ENCODE data around the gene RGS13.
A peak's percentile ranks its signal among the peaks of the same experiment; 100 is the strongest.

The RGS13 gene, protein sequence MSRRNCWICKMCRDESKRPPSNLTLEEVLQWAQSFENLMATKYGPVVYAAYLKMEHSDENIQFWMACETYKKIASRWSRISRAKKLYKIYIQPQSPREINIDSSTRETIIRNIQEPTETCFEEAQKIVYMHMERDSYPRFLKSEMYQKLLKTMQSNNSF

DNA sequence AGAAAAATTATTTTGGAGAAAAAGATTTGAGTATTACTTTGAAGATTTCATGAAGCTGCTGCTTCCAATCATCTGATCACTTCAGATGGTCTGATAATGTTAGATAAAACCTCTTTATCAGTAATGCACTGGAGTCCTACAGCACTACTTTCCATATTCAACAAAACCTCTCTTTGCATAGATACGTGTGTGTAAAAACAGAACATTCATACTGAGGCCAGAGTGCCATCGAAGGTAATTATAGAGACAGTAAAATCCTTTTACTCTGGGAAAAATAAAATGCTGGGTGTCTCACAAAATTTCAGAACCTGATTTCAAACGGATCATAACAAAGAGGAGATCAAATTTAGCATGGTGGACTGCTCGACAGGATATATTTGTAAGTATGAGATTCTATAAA, at the start of gene RGS13:
Gene RGS13, plus strand, starts transcription at position 209 of the 400 bp plus-strand sequence. CDS start 8,188 bp downstream, outside the sequence.
- DNase-seq = no peak

DNA sequence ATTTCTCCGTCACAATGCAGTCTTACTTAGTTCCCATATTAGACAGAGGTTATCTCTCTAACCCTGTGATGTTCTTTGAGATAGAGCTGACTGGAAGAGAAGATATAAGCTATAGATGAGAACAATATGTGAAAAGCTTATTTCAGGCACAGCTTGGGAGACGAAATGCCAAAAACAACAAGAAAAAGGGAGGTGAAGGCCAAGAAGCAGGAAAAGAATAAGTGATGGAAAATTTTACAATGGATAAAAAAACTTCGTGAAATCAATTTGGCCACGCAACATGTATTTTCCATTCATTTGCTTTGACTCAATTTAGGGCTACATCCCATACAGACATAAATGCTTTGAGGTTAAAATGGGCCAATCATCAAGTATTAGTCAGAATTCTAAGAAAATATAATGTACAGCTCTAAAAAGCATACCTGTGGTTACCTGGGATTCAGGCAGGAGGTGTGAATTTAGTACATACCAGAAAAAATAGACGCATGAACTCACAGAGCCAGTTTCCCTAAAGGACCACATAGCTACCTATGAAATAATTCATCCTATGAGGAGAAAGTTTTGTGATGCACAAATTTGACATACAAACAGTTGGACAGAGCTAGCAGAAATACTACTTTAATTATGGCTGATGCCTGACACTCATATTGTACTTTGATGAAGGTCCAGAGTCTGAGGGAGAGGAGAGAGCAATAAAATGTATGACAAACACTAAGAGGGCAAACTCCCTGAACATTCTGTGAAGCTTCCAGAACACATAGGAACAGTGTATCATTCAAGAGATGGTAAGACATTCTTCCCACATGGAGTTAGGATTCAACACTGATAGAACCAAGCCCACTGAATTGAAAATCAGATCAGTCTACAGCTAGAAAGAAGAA, 48.3 kb upstream of the RGS13 start:
- no peak for DNase-seq

DNA sequence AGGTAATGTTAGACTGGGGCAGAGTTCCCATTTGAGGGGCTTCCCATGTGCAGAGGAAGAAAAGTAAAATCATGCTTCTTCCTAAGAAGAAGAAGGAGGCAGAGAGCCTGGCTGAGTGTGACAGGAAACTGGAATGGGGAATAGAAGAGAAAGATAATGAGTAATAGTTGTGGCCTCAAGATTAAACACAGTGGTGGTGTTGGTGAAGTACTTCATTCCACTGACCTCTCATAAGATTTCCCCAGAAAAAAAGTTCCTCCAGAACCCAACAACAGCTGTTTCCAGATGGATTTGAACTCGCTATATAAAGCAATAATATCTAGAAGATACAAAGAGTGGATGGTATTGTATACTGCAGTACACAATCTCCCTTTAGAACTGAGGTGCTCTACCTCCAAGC, 47.4 kb upstream of the RGS13 start:
- no peak for DNase-seq

DNA sequence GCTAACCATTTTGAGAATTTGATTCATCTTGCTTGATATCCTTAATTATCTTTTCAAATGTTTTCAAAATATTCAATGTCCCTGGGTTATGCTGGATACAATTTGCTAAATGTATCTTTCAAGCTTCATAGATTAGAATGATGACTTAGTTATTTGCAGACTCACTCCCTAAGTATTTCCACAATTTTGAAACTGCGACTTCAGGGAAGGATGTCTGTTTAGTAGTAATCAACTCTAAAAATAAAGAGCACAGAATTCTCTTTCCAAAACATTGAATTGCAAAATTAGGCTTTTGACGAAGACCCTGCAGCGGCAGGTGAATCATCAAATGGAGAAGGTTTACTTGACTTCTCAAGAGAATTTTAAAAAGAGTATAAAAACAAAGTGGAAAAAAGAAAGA, 46.1 kb upstream of the RGS13 start:
- DNase-seq = no peak

DNA sequence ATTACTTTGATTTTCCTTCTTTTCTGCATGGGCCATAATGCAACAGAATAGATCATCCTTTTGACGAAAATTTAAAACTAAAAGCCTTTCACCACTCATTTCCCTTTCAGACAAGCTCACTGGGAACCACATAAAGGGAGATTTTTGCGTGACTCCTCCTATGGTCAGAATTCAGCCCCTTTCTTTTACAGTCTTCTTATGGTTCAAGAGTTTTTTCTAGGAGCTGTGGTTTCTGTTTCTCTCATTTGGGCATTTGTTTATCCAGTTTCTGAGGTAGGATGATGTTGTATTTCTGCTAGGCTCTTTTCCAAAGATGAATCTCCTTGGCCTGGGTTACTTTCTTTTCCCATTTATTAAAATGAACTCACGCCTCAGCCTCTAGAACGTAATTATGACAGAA, 43.4 kb upstream of the RGS13 start:
- DNase-seq = no peak

DNA sequence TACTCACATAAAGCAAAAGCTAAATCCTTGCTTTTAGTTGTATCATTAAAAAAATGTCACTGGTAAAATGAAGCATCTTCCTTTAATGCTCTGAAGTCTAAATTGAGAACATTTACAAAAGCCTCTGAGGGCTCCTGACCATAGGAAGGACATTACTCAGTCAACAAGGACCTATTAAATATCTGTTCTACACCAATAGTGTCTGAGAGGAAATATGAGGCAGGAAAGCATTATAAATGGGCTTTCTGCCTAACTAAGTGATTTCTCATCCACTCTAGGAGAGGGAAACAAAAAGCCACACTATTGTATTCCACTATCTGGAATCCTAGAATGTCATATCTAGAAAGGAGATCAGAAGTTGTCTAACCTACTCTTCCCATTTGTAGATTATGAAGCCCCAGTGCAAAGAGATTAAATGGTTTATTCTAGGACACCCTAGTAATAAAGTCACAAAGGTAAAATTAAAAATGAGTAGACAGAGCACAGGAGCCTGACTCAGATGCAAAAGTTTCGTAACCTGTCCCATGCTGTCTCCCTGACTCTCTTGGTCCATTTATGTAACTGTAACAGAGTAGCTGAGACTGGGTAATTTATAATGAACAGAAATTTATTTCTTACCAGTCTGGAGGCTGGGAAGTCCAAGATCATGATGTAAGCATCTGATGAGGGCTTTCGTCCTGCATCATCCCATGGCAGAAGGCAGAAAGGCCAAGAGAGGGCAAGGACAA, 42.8 kb upstream of the RGS13 start:
- DNase-seq = no peak

DNA sequence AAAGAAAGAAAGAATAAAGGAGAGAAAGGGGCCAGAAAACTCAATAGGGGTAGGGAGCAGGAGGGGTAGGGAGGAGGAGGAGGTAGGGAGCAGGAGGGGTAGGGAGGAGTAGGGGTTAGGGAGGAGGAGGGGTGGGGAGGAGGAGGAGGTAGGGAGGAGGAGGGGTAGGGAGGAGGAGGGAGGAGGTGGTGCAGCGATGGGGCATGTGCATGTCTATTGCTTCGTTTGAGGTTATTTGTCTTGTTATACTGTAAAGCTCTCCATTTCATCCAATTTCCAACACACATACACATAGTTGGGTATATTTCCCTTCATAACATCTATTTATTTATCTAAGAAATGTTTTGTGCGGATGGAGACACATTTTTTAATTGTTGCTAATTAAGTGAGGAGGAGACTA, 40.6 kb upstream of the RGS13 start:
- no peak for DNase-seq

DNA sequence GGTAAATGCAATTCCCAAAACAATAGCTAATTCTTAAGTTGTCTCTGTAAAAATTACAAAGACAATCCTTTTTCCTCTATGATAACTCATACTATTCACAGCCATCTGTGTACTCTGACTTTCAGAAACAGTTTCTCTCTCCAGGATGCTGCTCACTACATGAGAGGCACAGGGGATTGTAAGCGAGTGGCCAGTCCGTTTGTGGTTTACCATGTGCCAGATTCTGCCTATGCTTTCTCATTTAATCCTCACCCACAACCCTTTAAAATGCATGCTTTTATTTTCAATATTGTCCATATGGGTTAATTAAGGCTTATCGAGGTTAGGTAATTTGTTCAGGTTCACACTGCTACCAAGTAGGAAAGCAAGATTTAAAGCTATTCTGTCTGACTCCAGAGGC, 37.4 kb upstream of the RGS13 start:
- DNase-seq = no peak

DNA sequence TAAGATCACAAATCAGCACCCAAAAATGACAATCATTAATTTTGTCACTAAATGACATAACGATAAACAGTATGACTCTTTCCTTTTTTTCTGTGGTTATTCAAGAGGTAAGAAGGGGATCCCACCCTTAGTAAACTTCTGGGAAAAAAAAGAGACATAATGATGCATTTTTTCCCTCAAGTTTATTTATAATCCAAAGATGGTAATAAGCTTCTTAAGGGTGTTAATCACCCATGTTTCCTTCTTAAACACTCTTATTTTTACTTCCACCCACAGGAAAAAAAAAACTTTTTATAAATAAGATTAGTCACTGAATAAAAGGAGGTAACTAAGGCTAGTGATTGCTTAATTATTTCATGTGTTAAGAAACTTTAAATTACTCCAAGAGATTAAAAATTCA, 35.7 kb upstream of the RGS13 start:
- no peak for DNase-seq

DNA sequence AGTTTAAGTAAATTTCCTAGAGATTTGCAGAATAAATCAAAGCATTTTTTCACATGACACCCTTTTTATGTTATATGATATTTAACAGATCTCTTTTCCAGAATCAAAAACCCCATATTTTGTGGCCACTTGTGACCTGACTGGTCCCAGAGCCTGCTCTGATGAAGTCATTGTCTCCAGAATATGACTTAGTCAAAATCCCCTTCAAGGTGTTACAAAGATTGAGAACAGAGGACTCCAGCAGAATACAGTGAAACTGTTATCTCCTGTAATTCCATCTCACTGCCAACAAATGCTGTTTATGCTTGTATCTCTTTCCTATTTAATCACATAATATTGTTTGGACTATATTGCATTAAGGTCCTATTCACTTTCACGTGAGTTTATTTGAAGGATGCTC, 34.8 kb upstream of the RGS13 start:
- DNase-seq = no peak

DNA sequence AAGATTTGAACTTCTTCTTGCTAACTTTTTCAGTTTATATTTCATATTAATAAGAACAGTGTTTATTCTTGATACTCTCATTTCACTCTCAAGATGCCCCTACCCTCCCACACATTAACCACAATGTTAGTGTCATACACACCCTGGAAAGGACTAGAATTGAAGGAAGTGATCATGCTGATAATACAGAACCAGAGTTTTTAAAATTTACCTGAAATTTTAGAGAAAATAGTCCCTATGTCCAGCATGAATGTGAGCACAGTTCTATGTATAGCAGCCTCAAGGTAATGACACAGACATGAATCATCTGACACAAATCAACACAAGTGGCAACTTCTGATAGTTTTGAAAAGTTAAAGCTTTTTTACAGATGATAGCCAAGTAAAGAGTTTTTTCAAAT, 34.4 kb upstream of the RGS13 start:
- DNase-seq = no peak

DNA sequence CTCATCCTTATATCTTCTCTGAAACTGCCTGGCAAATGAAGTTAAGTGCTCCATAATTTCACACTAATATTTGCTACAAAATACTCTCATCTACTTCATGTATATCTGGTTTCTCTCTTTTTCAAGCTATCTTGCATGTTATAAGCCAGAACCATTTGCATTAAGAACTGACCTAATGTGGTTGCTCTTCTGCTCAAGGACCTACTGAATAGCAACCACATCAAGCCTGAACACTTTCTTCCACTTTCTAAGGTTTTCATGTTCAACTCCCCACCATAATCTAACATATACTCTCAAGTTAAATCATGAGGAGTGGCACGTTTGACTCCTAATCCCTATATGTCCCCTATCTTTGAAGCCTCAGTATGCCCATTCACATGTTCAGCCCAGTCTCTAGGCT, 33.2 kb upstream of the RGS13 start:
- no peak for DNase-seq

DNA sequence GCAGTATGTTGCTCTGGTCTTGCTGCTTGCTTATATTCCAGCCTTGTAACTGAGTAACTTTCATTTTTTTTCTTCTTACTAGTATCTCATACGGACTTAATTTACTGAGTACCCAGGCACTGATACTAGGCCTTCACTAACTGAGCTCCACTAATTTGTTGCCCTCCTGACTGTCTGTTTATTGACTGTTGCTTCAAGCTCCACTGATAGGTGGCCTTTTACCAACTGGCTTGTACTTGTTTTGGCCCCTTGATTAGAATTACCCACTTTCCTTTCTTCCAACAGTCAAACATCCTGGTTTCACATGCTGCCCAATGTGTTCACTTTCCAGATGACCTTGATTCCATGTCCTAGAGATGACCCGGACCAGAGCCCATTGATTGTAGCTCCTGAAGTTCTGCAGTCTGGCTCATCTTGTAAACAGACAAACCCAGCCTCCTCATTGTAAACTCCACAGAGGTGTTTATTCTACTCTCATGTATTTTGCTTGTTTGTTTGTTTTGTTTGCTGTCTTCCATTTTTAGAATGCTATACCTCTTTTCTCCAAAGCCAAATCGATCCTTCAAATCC, 32.6 kb upstream of the RGS13 start:
- no peak for DNase-seq

DNA sequence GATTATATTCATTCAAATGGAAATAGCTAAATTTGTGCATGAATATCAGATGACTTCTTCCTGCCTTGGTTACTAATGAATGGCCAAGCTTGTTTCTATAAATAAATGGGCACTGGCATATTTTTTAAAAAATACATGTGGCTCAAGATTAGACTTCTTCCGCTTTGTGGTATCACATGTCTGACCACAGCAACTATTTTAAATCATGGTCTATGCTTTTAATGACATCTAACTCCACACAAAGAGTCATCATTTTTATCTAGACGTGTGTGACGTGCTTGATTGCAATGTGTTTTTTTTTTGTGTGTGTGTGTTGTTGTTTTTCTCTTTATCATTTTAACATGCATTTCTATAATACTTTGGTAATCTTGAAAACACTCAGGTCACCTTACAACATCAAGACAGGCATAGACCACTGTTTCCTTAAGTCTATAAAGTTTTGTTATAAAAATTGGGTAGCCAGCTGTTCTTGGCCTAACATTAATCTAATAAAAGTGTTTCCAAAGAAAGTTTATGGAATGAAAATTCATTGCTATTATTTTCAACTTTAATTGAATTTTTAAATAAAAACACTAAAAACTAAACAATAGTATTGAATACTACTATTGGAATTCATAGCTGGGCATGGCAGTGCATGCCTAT, 30.8 kb upstream of the RGS13 start:
- no peak for DNase-seq

DNA sequence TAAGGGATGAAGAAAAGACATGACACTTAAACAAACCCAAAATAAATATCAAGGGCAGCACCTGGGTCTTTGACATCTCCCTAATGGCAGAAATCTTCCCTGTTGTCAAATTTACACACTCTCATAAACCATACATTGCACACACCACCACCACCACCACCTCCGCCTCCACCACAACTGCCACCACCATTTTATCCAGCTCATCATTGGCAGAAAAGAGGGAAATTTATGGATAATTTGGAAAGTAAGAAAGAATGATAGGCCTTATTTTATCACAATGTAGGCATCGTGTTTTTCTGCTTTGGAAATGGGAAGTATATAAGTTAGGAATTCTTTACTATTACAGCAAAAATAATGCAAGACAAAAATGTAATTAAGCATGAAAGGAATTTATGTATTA, 27.3 kb upstream of the RGS13 start:
- DNase-seq = no peak

DNA sequence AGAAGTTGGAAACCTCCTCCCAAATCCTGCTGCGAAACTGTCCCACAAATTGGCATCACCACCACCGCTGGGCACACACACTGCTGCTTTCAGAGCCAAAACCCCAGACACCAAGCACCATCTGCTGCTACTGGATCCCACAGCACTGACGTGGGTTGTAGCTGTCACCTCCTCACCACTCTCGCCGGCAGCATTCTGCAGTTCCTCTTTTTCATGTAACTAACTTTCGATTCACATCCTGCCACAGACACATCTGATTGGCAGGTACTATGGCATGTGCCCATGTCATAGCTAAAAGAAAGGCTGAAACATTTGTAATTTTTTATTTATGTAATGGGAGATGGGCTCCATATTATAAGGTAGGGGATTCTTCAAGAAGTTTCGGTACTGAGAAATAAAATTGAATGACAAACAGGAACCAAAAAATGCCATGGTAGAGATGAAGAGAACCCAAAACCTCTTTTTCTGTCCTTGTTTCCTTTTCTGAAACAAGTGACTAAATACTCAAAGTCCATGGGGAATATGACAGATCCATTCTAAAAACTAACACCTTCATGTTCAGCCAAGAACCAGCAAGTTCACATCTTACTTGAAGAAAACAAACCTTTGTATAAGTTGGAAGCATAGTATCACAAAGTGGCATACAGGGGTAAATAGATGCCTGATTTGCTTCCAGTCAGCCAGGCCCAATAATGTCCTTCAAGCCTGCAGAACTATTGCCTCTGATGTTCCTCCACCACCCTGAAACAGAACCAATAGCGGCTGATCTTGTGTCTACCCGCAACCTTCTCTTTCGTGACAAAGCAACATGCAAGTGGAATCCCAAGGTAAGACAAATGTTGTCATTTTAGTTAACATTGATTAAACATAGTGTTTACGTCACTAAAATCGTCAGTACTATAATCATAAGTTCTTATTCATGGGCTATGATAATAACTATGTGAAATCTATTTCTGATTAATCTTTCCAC, 26.6 kb upstream of the RGS13 start:
- peak; percentile 84 for DNase-seq

DNA sequence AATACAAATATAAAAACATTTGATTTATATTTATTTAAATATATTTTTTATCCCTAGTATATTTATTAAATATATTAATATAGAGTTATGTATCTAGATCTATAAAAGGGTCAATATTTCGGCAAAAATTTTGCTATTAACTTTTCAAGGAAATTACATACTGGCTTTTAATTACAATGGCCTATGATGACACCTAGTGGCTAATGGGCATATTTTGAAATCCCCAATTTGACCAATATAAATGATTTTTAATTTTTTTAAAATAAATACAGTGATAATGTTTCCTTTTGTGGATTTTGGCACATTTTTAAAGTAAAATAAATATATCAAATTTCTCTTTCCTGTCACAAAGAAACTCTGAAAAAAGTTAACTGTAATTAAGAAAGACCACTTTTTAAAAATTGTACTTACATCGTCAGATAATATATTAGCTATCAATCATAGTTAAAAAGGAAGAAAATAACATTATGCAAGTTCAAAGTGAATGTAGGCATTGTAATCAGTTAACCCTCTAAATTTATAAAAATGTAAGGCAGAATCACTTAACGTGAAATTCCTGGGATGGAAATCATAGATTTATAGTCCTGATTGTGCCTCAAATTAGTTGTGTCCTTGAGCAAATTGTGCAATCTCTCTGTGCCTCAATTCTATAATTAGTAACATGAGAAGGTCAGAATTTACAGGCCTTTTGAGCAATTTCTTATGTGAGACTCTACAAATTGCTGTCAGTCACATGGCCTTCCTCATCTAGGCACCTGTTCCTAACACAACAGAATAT, 25.6 kb upstream of the RGS13 start:
- no peak for DNase-seq

DNA sequence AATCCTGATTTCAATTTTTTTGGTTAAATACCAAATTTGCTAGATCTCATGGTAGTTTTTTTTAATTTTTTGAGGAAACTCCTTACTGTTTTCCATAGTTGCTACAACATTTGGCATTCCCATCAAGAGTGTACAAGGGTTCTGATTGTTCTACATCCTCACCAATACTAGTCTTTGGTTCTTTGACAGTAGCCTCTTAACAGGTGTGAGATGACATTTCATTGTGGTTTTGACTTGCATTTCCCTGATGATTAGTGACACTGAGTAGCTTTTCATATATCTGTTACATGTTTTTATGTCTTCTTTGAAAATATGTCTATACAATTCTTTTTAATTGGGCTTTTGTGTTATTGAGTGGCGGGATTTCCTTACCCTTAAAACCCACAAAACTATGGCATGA, 20.9 kb upstream of the RGS13 start:
- no peak for DNase-seq

DNA sequence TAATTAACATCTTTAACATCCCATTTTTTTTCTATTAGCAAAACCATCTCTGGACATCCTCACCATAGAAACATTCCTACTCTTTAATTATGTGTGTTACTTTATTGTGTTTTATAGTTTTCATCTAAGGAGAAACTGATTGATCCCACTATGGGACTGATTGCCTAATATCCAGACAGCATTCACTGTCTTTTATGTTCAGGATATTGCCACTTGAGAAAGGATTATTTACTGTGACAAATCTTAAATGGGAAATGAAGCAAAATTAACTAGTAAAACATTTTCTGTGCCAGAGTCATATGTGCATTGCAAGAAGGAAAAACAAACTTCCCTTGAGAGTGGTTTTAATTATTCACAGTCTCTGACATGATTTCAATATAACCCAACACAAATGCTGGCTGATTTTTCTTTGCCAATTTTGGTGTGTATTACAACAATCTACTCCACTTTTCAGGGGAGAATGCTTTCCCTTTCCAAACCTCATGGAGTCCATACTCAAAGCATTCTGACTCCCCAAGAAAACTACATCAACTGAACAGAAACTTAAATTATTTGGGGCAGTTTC, 15.8 kb upstream of the RGS13 start:
- DNase-seq = no peak

DNA sequence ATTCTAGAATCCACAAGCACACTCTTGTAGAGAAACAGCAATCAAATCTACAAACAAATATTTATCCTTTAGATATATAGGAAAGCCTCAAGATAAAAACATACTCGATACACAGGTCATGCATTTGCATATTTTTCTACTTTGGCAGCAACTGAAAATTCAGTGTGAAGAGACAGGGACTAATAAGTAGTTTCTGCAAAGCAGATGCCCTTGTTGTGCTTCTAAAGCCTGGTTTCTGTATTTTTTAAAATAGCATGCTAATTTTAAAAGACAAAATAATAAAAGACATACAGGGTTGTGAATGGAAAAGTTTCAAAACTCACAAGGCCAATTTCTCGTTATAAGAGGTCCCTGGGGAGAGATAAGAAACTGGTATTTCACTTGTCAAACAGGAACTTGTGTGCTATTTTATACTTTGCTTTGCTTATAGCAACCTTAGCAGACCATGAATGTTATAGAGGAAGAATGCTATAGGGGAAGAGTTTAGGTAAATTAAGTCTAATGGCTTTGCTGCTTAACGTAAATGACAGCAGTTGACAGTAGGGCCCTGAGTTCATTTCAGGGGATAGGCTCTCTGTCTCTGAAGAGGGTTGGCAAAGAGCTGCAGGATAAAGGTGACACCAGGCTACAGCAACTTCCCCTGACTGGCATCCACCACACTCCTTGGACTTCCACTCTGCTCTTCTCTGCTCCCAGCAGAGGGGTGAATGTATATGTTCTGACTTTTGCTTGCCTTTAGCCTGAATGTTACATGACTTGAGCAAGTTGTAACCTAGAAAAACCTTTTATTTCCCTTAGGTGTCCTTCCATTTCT, 9.4 kb upstream of the RGS13 start:
- no peak for DNase-seq
